Spleen (tissue), 11 donors: Measurements from ENCODE around the gene SSR1. TPM values are rescaled to one million over a fixed set of nuclear protein-coding genes. Genes with fewer than 3 reads are reported as not detected.

ENCODE experiments used
- DNase-seq: peaks from one replicate; pipeline ENCODE4 v3.0.0-alpha.2; 2020
- H3K27ac ChIP-seq, 8 donors: fragments of 200-600 bp; sonication (generic) in 7 of 8; 1 replicate in 4 of 8; 2 replicates in 4 of 8; pipeline versions ENCODE4 v1.5.0 to v1.8.0; 2016 to 2021; ENCODE audit warnings: inconsistent platforms in 4 of 8, mild to moderate bottlenecking in 4 of 8, moderate library complexity in 1 of 8
- H3K27me3 ChIP-seq, 7 donors: fragments of 200-600 bp; sonication (generic) in 6 of 7; replicated peaks in 1 of 7; 1 replicate in 4 of 7; 2 replicates in 3 of 7; pipeline versions ENCODE4 v1.5.0 to v1.8.0; 2016 to 2021; ENCODE audit warnings: inconsistent platforms in 3 of 7, mild to moderate bottlenecking in 1 of 7
- H3K36me3 ChIP-seq, 6 donors: fragments of 200-600 bp; sonication (generic) in 5 of 6; 1 replicate in 4 of 6; 2 replicates in 2 of 6; pipeline versions ENCODE4 v1.5.0 to v1.8.0; 2016 to 2021; ENCODE audit warnings: inconsistent platforms in 2 of 6
- H3K4me1 ChIP-seq, 6 donors: fragments of 200-600 bp; sonication (generic) in 5 of 6; 1 replicate in 3 of 6; 2 replicates in 3 of 6; pipeline versions ENCODE4 v1.5.0 to v1.8.0; 2016 to 2021; ENCODE audit warnings: inconsistent platforms in 3 of 6
- H3K4me3 ChIP-seq, 8 donors: fragments of 200-600 bp; sonication (generic) in 7 of 8; 1 replicate in 4 of 8; 2 replicates in 4 of 8; pipeline versions ENCODE4 v1.5.0 to v1.8.0; 2016 to 2021; ENCODE audit warnings: inconsistent platforms in 4 of 8, mild to moderate bottlenecking in 4 of 8, moderate library complexity in 2 of 8
- H3K9me3 ChIP-seq, 8 donors: fragments of 200-600 bp; sonication (generic) in 7 of 8; 1 replicate in 4 of 8; 2 replicates in 4 of 8; pipeline versions ENCODE4 v1.5.0 to v1.8.0; 2016 to 2021; ENCODE audit warnings: inconsistent platforms in 4 of 8
- CTCF ChIP-seq, 11 experiments: fragments of 200-600 bp in 7 of 11; fragments of 450-650 bp in 4 of 11; sonication (generic) in 4 of 11; IDR thresholded peaks in 8 of 11; conservative IDR thresholded peaks in 3 of 11; 1 replicate in 7 of 11; 2 replicates in 4 of 11; pipeline versions ENCODE4 v1.4.0 to v1.8.0; 2016 to 2021; ENCODE audit warnings: antibody characterized with exemption in 11 of 11, inconsistent platforms in 4 of 11, mild to moderate bottlenecking in 1 of 11
- POLR2A ChIP-seq, 3 donors: fragments of 450-650 bp; IDR thresholded peaks; one replicate each; pipeline ENCODE4 v1.5.1; 2017; ENCODE audit warnings: antibody characterized with exemption in 3 of 3, mild to moderate bottlenecking in 1 of 3
- POLR2AphosphoS5 ChIP-seq, 3 donors: sonication (generic); formaldehyde crosslinking; IDR thresholded peaks; one replicate each; pipeline ENCODE4 v1.5.1; 2017; ENCODE audit warnings: antibody characterized with exemption in 3 of 3
- WGBS, 5 donors: extraction: QIAGEN DNeasy Blood & Tissue Kit in 3 of 5; methylation state at CpG; one replicate each; pipeline versions ENCODE4 v1.1.5 to v1.1.7; 2013 to 2018; 5-methylcytosine and 5-hydroxymethylcytosine counted together
- intact Hi-C: fragments of 100-400 bp; cut with DNase I; formaldehyde crosslinking; loops from one replicate; pipeline ENCODE4 v1.15.0; 2023; ENCODE audit warnings: low total_unique reads
- polyA plus RNA-seq, 3 donors: library from polyadenylated mRNA; stranded (reverse); fragments of 200-250 nt; gene quantifications; one replicate each; pipeline ENCODE4 v1.2.1, GENCODE V29; 2013
- total RNA-seq, 7 donors: library from RNA; depleted of rRNA in 3 of 7; stranded (reverse); fragments of >200 nt in 3 of 7; fragmentation: NEBNext Ultra II Directional in 4 of 7; extraction: Animal tissue kit (Norgen Biotek cat#: 25700) in 4 of 7; gene quantifications; one replicate each; pipeline versions ENCODE4 v1.1.0 to v1.2.1, GENCODE V29; 2016 to 2021
- donor health status: healthy with polysubstance abuse.
- donor health status: DM: no; HTN: no; CAD: no; lungs with moderate emphysema.
- donor health status: DM: no; HTN: no; CAD: no.
- donor health status: Bipolar disorder and iron deficiency.
- donor health status: healthy.
- donor health status: DM: no; HTN: no; CAD: no.
- donor health status: DM: yes; HTN: yes; CAD: no.

Gene SSR1
- total and polyA plus RNA-seq, 10 donors, result 15.8 to 132 (median 72.9) TPM

GRCh38 chr6:7270320-7271204, 42.4 kb downstream of the SSR1 start:
- Histone ChIP-seq H3K27me3 (no peaks in the 10 kb centered on the region), H3K4me3 (no peak overlapping the region), H3K27ac (no peak overlapping the region), H3K9me3 (peaks cover 0 to 8% (median 0%) of the 10 kb centered on the region in 8 donors), H3K36me3 (no peaks in the 10 kb centered on the region), H3K4me1 (peaks cover 0 to 30% (median 8%) of the 10 kb centered on the region in 6 donors)
- no peak for TF ChIP-seq POLR2AphosphoS5 (IDR thresholded peaks at IDR 0.05)
- TF ChIP-seq CTCF (IDR thresholded peaks at IDR 0.05 in 8 of 11, conservative IDR thresholded peaks at IDR 0.05 in 3 of 11), result no peak
- no peak for TF ChIP-seq POLR2A (IDR thresholded peaks at IDR 0.05)
- DNase-seq, result peak; percentile 74
- intact Hi-C loops, result no loop called here
- WGBS, 5 donors, result 82 to 91% (median 88%) methylated on average over 16 of the region's 16 CpGs

- Histone ChIP-seq H3K27ac (no peak overlapping the region), H3K4me1 (peaks cover 0 to 28% (median 7%) of the 10 kb centered on the region in 6 donors), H3K4me3 (no peak overlapping the region), H3K36me3 (no peaks in the 10 kb centered on the region), H3K9me3 (peaks cover 0 to 8% (median 0%) of the 10 kb centered on the region in 8 donors), H3K27me3 (no peaks in the 10 kb centered on the region)
- DNase-seq, result no peak
- intact Hi-C loops, result no loop called here
- TF ChIP-seq CTCF (IDR thresholded peaks at IDR 0.05 in 8 of 11, conservative IDR thresholded peaks at IDR 0.05 in 3 of 11) (no peak), POLR2A (IDR thresholded peaks at IDR 0.05) (no peak), POLR2AphosphoS5 (IDR thresholded peaks at IDR 0.05) (no peak)
- 91 to 98% (median 95%) methylated on average over 5 of the region's 5 CpGs for WGBS, 5 donors
Measured at GRCh38 chr6:7269816-7270215, 43.2 kb downstream of the SSR1 start.

GRCh38 chr6:7268816-7269555, 44.0 kb downstream of the SSR1 start:
- TF ChIP-seq POLR2AphosphoS5 (IDR thresholded peaks at IDR 0.05) (peak in 1 of 3 donors; percentile 39), CTCF (IDR thresholded peaks at IDR 0.05 in 8 of 11, conservative IDR thresholded peaks at IDR 0.05 in 3 of 11) (no peak)
- Histone ChIP-seq H3K27me3 (no peaks in the 10 kb centered on the region), H3K9me3 (peaks cover 0 to 8% (median 0%) of the 10 kb centered on the region in 8 donors), H3K36me3 (no peaks in the 10 kb centered on the region), H3K4me1 (peaks cover 0 to 28% (median 7%) of the 10 kb centered on the region in 6 donors), H3K4me3 (no peak overlapping the region), H3K27ac (no peak overlapping the region)
- intact Hi-C loops, result no loop called here
- 77 to 88% (median 85%) methylated on average over 23 of the region's 23 CpGs for WGBS, 5 donors
- peak; percentile 69 for DNase-seq

- Histone ChIP-seq H3K36me3 (no peaks in the 10 kb centered on the region), H3K27me3 (no peaks in the 10 kb centered on the region), H3K9me3 (peaks cover 0 to 8% (median 0%) of the 10 kb centered on the region in 8 donors), H3K4me3 (no peak overlapping the region), H3K4me1 (peaks cover 0 to 29% (median 7%) of the 10 kb centered on the region in 6 donors), H3K27ac (no peak overlapping the region)
- TF ChIP-seq POLR2A (IDR thresholded peaks at IDR 0.05) (no peak), POLR2AphosphoS5 (IDR thresholded peaks at IDR 0.05) (peak in 1 of 3 donors; percentile 19)
- intact Hi-C loops, result no loop called here
- peak; percentile 59 for DNase-seq
- 94 to 96% (median 95%) methylated on average over 11 to 20 of the region's 20 CpGs for WGBS, 5 donors
Measured at GRCh38 chr6:7268362-7268761, 44.6 kb downstream of the SSR1 start.
